HepG2 (cell line): ENCODE results near the gene SPACDR. TPM values are rescaled to one million over a fixed set of nuclear protein-coding genes. Genes with fewer than 3 reads are reported as not detected.

Experiments used
- ATAC-seq: fragments of 200-7000 bp; cut with Tn5 transposase; 3 replicates; pipeline ENCODE4 v1.9.1; 2020; ENCODE audit warnings: mild to moderate bottlenecking, moderate library complexity
- BruUV-seq: library from RNA; stranded (reverse); fragments of 400-500 nt; replicated peaks from 2 replicates; lab custom pipeline; 2021; lab: Mats Ljungman, UMichigan
- CTCF ChIA-PET: fragments of 300-600 bp; formaldehyde crosslinking; extraction: SDS; loops from one replicate; lab custom pipeline; 2021; ENCODE audit warnings: low total read pairs, inconsistent platforms, low intra/inter-chr PET ratio; lab: Yijun Ruan, JAX
- POLR2A ChIA-PET: fragments of 350-600 bp; sonication (Branson Sonifier 250); formaldehyde crosslinking; loops from one replicate; lab custom pipeline; 2020; ENCODE audit warnings: antibody characterized with exemption, inconsistent platforms; lab: Yijun Ruan, JAX
- DNase-seq: peaks from one replicate; pipeline ENCODE4 v3.0.0-alpha.2; 2015; ENCODE audit warnings: low spot score
- FAIRE-seq: peaks from 3 replicates; lab custom pipeline; 2011; peaks lifted over from hg19 to GRCh38; lab: Jason Lieb, UNC
- H2AFZ ChIP-seq: one replicate; pipeline ENCODE4 v1.6.1; 2011; ENCODE audit warnings: low read length, inconsistent platforms
- H3K27ac ChIP-seq: fragments of 300-600 bp; 3 replicates; pipeline ENCODE4 v1.8.0; 2011; ENCODE audit warnings: mixed run types, mild to moderate bottlenecking, mixed read lengths, low read length, inconsistent platforms; ENCODE audit not compliant: insufficient read depth; ENCODE audit errors: extremely low read length
- H3K27me3 ChIP-seq, 2 experiments: fragments of 200-600 bp in 1 of 2; 2 replicates in 1 of 2; 3 replicates in 1 of 2; pipeline versions ENCODE4 v1.6.0 to v1.8.0; 2011; ENCODE audit warnings: low read length in 2 of 2, mild to moderate bottlenecking in 2 of 2, moderate library complexity in 2 of 2, inconsistent platforms in 1 of 2; ENCODE audit not compliant: insufficient read depth in 2 of 2, control insufficient read depth in 1 of 2
- H3K36me3 ChIP-seq, 2 experiments: fragments of 200-600 bp in 1 of 2; replicated peaks in 1 of 2; 2 replicates in 1 of 2; 3 replicates in 1 of 2; pipeline versions ENCODE4 v1.5.1 to v1.8.0; 2011; ENCODE audit warnings: low read length in 2 of 2, inconsistent platforms in 1 of 2; ENCODE audit not compliant: insufficient read depth in 2 of 2, control insufficient read depth in 1 of 2
- H3K4me1 ChIP-seq: 2 replicates; pipeline ENCODE4 v1.5.1; 2012; ENCODE audit warnings: low read length, inconsistent platforms; ENCODE audit not compliant: insufficient read depth
- H3K4me2 ChIP-seq: 2 replicates; pipeline ENCODE4 v1.6.0; 2011; ENCODE audit warnings: low read depth, low read length, inconsistent platforms
- H3K4me3 ChIP-seq, 3 experiments: fragments of 200-600 bp in 1 of 3; sonication (generic), shearing (Covaris generic) in 1 of 3; replicated peaks in 1 of 3; 2 replicates each; pipeline ENCODE4 v1.5.1; 2011 to 2016; ENCODE audit warnings: low read length in 3 of 3, inconsistent platforms in 2 of 3, low read depth in 2 of 3, mild to moderate bottlenecking in 2 of 3, control low read depth in 1 of 3, mixed read lengths in 1 of 3; ENCODE audit not compliant: insufficient read depth in 1 of 3
- H3K79me2 ChIP-seq: one replicate; pipeline ENCODE4 v1.6.1; 2011; ENCODE audit warnings: low read length, inconsistent platforms; ENCODE audit not compliant: insufficient read depth
- H3K9ac ChIP-seq: 2 replicates; pipeline ENCODE4 v1.6.0; 2011; ENCODE audit warnings: mild to moderate bottlenecking, low read depth, low read length, inconsistent platforms; ENCODE audit not compliant: insufficient read depth
- H3K9me3 ChIP-seq: 2 replicates; pipeline ENCODE4 v1.5.1; 2012; ENCODE audit warnings: mild to moderate bottlenecking, low read length
- H4K20me1 ChIP-seq: 2 replicates; pipeline ENCODE4 v1.6.0; 2011; ENCODE audit warnings: inconsistent platforms, mild to moderate bottlenecking, low read length, moderate library complexity; ENCODE audit not compliant: insufficient read depth
- DR1 ChIP-seq: sonication (generic); formaldehyde crosslinking; IDR thresholded peaks from 2 replicates; pipeline ENCODE4 v1.8.0; 2021; ENCODE audit warnings: mild to moderate bottlenecking, missing genetic modification reagents, inconsistent platforms
- LCORL ChIP-seq, 2 experiments: fragments of 450-650 bp in 1 of 2; sonication (generic) in 1 of 2; formaldehyde crosslinking in 1 of 2; IDR thresholded peaks; 2 replicates each; pipeline versions ENCODE4 v1.5.0 to v1.6.1; 2017 to 2020; ENCODE audit warnings: antibody characterized with exemption in 1 of 2, missing genetic modification reagents in 1 of 2
- MTA3 ChIP-seq: sonication (generic); formaldehyde crosslinking; IDR thresholded peaks from 2 replicates; pipeline ENCODE4 v1.4.0; 2020; ENCODE audit warnings: missing genetic modification reagents
- NFIC ChIP-seq: IDR thresholded peaks from 2 replicates; pipeline ENCODE4 v1.6.1; 2012; ENCODE audit warnings: mild to moderate bottlenecking, low read length, inconsistent platforms
- SMYD3 ChIP-seq: sonication (generic); formaldehyde crosslinking; IDR thresholded peaks from 2 replicates; pipeline ENCODE4 v1.8.1; 2023; ENCODE audit warnings: mild to moderate bottlenecking, missing genetic modification reagents
- ZNF382 ChIP-seq: sonication (generic); formaldehyde crosslinking; IDR thresholded peaks from 2 replicates; pipeline ENCODE4 v1.5.0; 2020; ENCODE audit warnings: missing genetic modification reagents, mild to moderate bottlenecking, borderline replicate concordance
- WGBS: methylation state at CpG from one replicate; pipeline ENCODE4 v1.1.6; 2017; ENCODE audit warnings: low lambda C conversion rate; 5-methylcytosine and 5-hydroxymethylcytosine counted together
- in situ Hi-C: cut with HindIII; loops from 2 replicates; pipeline ENCODE4 v1.10.0; 2017; ENCODE audit warnings: low pct_unique_long_range_greater_than_20kb; ENCODE audit not compliant: extremely low pct_ligation_motif_present
- intact Hi-C: fragments of 100-400 bp; cut with micrococcal nuclease; formaldehyde crosslinking; loops from one replicate; pipeline ENCODE4 v1.10.0; 2022; ENCODE audit not compliant: unreplicated experiment
- polyA plus RNA-seq, 8 experiments: library from polyadenylated mRNA; depleted of rRNA in 3 of 8; stranded (reverse) in 7 of 8; unstranded in 1 of 8; fragments of >200 nt; fragmentation: Illumina TruSeq in 4 of 8; extraction: Trizol in 4 of 8; gene quantifications; 2 replicates each; pipeline versions ENCODE4 v1.2.1 to v1.2.3, GENCODE V29; 2011 to 2016; ENCODE audit warnings: low read depth in 4 of 8, missing spikeins in 1 of 8, mixed read lengths in 1 of 8; ENCODE audit not compliant: insufficient read depth in 1 of 8
- total RNA-seq, 5 experiments: library from RNA; depleted of rRNA; stranded (reverse); fragments of >200 nt; fragmentation: Illumina TruSeq; extraction: Trizol; gene quantifications; 2 replicates each; pipeline ENCODE4 v1.2.3, GENCODE V29; 2016; ENCODE audit warnings: low read depth in 1 of 5
- TF ChIP-seq, protein P1 (sequence below): sonication (generic); formaldehyde crosslinking; conservative IDR thresholded peaks from 2 replicates; pipeline ENCODE4 v1.4.0; 2020; ENCODE audit warnings: mild to moderate bottlenecking, missing genetic modification reagents, moderate library complexity
- TF ChIP-seq, protein P2 (sequence below): sonication (generic); formaldehyde crosslinking; IDR thresholded peaks from 2 replicates; pipeline ENCODE4 v1.8.1; 2022; ENCODE audit warnings: low read depth, mild to moderate bottlenecking, missing genetic modification reagents
- TF ChIP-seq, protein P3 (sequence below): sonication (generic); formaldehyde crosslinking; IDR thresholded peaks from 2 replicates; pipeline ENCODE4 v1.8.0; 2023; ENCODE audit warnings: mild to moderate bottlenecking, missing genetic modification reagents
- TF ChIP-seq, protein P4 (sequence below): sonication (generic); formaldehyde crosslinking; IDR thresholded peaks from 2 replicates; pipeline ENCODE4 v1.8.0; 2022; ENCODE audit warnings: mild to moderate bottlenecking, missing genetic modification reagents, moderate library complexity

Gene SPACDR
- total and polyA plus RNA-seq, 2 of the 13 experiments (the other 11 are each of a cell fraction or from before 2014, with no cell fraction given), result 0.41 TPM; not detected in 1

DNA sequence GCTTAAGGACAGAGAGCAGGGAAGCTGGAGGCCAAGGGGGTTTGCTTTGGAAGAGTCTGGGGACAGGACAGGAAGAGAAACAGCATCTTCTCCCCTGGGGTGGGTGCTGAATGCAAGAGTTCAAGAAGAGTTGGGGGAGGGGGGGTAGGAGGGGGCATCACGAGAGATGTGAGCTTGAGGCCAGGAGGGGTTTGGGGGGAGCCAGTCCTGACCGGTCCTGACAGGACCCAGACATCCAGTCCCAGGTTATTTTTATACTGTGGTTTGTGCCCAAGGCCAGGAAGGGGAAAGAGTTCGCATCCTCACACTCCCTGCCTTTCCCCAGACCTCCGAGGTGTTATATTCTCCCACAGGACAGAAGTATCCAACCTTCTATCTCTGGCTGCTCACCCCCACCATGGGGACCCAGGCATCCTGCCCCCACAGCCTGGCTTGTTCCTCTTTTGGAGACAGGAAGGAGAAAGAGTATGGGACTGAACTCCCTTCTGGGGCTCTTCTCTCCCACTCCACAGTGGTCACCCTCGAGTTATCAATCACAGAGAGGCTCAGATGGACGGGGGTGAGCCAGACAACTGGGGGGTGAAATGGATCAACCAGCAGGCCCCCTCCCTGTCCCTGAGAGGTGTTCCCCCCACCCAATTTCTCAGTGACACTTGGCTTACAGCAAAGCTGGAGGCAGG lies 12.2 kb upstream of the SPACDR start (continued):
- TF ChIP-seq, protein P1, sequence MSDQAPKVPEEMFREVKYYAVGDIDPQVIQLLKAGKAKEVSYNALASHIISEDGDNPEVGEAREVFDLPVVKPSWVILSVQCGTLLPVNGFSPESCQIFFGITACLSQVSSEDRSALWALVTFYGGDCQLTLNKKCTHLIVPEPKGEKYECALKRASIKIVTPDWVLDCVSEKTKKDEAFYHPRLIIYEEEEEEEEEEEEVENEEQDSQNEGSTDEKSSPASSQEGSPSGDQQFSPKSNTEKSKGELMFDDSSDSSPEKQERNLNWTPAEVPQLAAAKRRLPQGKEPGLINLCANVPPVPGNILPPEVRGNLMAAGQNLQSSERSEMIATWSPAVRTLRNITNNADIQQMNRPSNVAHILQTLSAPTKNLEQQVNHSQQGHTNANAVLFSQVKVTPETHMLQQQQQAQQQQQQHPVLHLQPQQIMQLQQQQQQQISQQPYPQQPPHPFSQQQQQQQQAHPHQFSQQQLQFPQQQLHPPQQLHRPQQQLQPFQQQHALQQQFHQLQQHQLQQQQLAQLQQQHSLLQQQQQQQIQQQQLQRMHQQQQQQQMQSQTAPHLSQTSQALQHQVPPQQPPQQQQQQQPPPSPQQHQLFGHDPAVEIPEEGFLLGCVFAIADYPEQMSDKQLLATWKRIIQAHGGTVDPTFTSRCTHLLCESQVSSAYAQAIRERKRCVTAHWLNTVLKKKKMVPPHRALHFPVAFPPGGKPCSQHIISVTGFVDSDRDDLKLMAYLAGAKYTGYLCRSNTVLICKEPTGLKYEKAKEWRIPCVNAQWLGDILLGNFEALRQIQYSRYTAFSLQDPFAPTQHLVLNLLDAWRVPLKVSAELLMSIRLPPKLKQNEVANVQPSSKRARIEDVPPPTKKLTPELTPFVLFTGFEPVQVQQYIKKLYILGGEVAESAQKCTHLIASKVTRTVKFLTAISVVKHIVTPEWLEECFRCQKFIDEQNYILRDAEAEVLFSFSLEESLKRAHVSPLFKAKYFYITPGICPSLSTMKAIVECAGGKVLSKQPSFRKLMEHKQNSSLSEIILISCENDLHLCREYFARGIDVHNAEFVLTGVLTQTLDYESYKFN (CRISPR knock-in tag), result no peak
- TF ChIP-seq LCORL (IDR thresholded peaks at IDR 0.05) (no peak), LCORL (CRISPR knock-in tag; IDR thresholded peaks at IDR 0.05) (no peak), NFIC (no peak)
- TF ChIP-seq, protein P2, sequence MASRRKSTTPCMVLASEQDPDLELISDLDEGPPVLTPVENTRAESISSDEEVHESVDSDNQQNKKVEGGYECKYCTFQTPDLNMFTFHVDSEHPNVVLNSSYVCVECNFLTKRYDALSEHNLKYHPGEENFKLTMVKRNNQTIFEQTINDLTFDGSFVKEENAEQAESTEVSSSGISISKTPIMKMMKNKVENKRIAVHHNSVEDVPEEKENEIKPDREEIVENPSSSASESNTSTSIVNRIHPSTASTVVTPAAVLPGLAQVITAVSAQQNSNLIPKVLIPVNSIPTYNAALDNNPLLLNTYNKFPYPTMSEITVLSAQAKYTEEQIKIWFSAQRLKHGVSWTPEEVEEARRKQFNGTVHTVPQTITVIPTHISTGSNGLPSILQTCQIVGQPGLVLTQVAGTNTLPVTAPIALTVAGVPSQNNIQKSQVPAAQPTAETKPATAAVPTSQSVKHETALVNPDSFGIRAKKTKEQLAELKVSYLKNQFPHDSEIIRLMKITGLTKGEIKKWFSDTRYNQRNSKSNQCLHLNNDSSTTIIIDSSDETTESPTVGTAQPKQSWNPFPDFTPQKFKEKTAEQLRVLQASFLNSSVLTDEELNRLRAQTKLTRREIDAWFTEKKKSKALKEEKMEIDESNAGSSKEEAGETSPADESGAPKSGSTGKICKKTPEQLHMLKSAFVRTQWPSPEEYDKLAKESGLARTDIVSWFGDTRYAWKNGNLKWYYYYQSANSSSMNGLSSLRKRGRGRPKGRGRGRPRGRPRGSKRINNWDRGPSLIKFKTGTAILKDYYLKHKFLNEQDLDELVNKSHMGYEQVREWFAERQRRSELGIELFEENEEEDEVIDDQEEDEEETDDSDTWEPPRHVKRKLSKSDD (CRISPR knock-in tag), result no peak

DNA sequence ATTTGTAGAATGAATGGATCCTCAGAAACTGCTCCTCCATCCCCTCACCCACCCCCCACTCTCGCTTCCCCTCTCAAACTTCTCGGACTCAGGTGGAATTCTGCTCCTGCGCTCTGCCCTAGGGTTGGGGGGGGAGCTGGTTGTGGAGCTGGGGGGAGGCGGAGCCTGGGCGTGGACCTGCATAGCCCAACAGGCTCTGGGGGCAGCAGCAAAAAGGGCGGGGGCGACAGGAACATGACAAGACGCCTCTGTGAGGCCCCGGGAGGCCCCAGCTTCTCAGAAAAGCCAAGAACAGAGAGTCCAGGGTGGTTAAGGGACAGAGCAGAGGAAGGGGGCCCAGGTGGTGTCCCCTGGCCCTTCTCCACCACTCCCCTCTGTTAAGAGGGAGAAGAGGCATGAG lies 11.5 kb upstream of the SPACDR start:
- DNase-seq (no peak), ATAC-seq (no peak), FAIRE-seq (no peak)
- Histone ChIP-seq H3K9me3 (no peaks in the 10 kb centered on the region), H3K4me2 (no peak overlapping the region), H3K9ac (no peak overlapping the region), H3K27ac (no peak overlapping the region), H3K4me3 (no peak overlapping the region), H3K79me2 (peaks cover 1% of the 10 kb centered on the region), H3K27me3 (no peaks in the 10 kb centered on the region), H4K20me1 (no peaks in the 10 kb centered on the region), H2AFZ (no peak overlapping the region), H3K4me1 (peaks cover 14% of the 10 kb centered on the region), H3K36me3 (peaks cover 4 to 8% of the 10 kb centered on the region in 2 experiments; a peak in 4 of 5 replicates)
- no TSS peak for BruUV-seq
- 93% methylated on average over 9 of the region's 9 CpGs for WGBS
- in situ Hi-C loops (no loop called here), intact Hi-C loops (no loop called here)
- TF ChIP-seq, protein P3, sequence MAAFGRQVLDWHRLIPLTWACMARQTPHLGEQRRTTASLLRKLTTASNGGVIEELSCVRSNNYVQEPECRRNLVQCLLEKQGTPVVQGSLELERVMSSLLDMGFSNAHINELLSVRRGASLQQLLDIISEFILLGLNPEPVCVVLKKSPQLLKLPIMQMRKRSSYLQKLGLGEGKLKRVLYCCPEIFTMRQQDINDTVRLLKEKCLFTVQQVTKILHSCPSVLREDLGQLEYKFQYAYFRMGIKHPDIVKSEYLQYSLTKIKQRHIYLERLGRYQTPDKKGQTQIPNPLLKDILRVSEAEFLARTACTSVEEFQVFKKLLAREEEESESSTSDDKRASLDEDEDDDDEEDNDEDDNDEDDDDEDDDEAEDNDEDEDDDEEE (CRISPR knock-in tag), result no peak
- no peak for TF ChIP-seq SMYD3
- TF ChIP-seq, protein P4, sequence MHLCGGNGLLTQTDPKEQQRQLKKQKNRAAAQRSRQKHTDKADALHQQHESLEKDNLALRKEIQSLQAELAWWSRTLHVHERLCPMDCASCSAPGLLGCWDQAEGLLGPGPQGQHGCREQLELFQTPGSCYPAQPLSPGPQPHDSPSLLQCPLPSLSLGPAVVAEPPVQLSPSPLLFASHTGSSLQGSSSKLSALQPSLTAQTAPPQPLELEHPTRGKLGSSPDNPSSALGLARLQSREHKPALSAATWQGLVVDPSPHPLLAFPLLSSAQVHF (CRISPR knock-in tag), result no peak
- TF ChIP-seq ZNF382 (CRISPR knock-in tag), result no peak
- TF ChIP-seq DR1 (CRISPR knock-in tag), result no peak
- no peak for TF ChIP-seq MTA3 (CRISPR knock-in tag)
- CTCF ChIA-PET, result no interaction called here
- POLR2A ChIA-PET, result no interaction called here
